ENCODE measurements around the gene WDR6.

Gene WDR6

GRCh38 chr3:48993834-48994233 is 13.4 kb upstream of the WDR6 start:
- H3K4me1 ChIP-seq (ENCODE audit: control insufficient read depth in 1 of 2, insufficient read depth in 2 of 2, low read length in 2 of 2), result peaks cover 15 to 22% of the 10 kb centered on the region in 2 donors
- no peak overlapping the region for H3K4me3 ChIP-seq (ENCODE audit: low read depth in 1 of 2, low read length in 2 of 2)
- peaks cover 0 to 6% of the 10 kb centered on the region in 2 donors for H3K36me3 ChIP-seq (ENCODE audit: control insufficient read depth in 1 of 2, insufficient read depth in 2 of 2, low read length in 2 of 2)
- no peaks in the 10 kb centered on the region for H3K9me3 ChIP-seq (ENCODE audit: control insufficient read depth in 1 of 2, low read length in 2 of 2)
- H3K27me3 ChIP-seq (ENCODE audit: low read depth, low read length), result no peaks in the 10 kb centered on the region
- no peak overlapping the region for H3K27ac ChIP-seq (ENCODE audit: low read length)

GRCh38 chr3:48996640-48997039 is 10.6 kb upstream of the WDR6 start:
- H3K4me1 ChIP-seq (ENCODE audit: control insufficient read depth in 1 of 2, insufficient read depth in 2 of 2, low read length in 2 of 2), result peaks cover 4 to 7% of the 10 kb centered on the region in 2 donors
- H3K9me3 ChIP-seq (ENCODE audit: control insufficient read depth in 1 of 2, low read length in 2 of 2), result no peaks in the 10 kb centered on the region
- no peaks in the 10 kb centered on the region for H3K27me3 ChIP-seq (ENCODE audit: low read depth, low read length)
- H3K4me3 ChIP-seq (ENCODE audit: low read depth in 1 of 2, low read length in 2 of 2), result no peak overlapping the region
- H3K27ac ChIP-seq (ENCODE audit: low read length), result no peak overlapping the region
- H3K36me3 ChIP-seq (ENCODE audit: control insufficient read depth in 1 of 2, insufficient read depth in 2 of 2, low read length in 2 of 2), result peaks cover 0 to 6% of the 10 kb centered on the region in 2 donors

- Histone ChIP-seq H3K4me1 (ENCODE audit: control insufficient read depth in 1 of 2, insufficient read depth in 2 of 2, low read length in 2 of 2) (peaks cover 0 to 1% of the 10 kb centered on the region in 2 donors), H3K9me3 (ENCODE audit: control insufficient read depth in 1 of 2, low read length in 2 of 2) (no peaks in the 10 kb centered on the region), H3K4me3 (ENCODE audit: low read depth in 1 of 2, low read length in 2 of 2) (no peak overlapping the region), H3K36me3 (ENCODE audit: control insufficient read depth in 1 of 2, insufficient read depth in 2 of 2, low read length in 2 of 2) (peaks cover 0 to 6% of the 10 kb centered on the region in 2 donors), H3K27me3 (ENCODE audit: low read depth, low read length) (no peaks in the 10 kb centered on the region), H3K27ac (ENCODE audit: low read length) (no peak overlapping the region)
Observed at GRCh38 chr3:48997102-48997635, 10.0 kb upstream of the WDR6 start.

- H3K27ac ChIP-seq (ENCODE audit: low read length), result no peak overlapping the region
Observed at GRCh38 chr3:48997714-48998637, 9.2 kb upstream of the WDR6 start.

GRCh38 chr3:48999085-48999858 is 7.9 kb upstream of the WDR6 start:
- Histone ChIP-seq H3K4me3 (ENCODE audit: low read depth in 1 of 2, low read length in 2 of 2) (no peak overlapping the region), H3K9me3 (ENCODE audit: control insufficient read depth in 1 of 2, low read length in 2 of 2) (no peaks in the 10 kb centered on the region), H3K4me1 (ENCODE audit: control insufficient read depth in 1 of 2, insufficient read depth in 2 of 2, low read length in 2 of 2) (no peaks in the 10 kb centered on the region), H3K27me3 (ENCODE audit: low read depth, low read length) (no peaks in the 10 kb centered on the region), H3K27ac (ENCODE audit: low read length) (no peak overlapping the region), H3K36me3 (ENCODE audit: control insufficient read depth in 1 of 2, insufficient read depth in 2 of 2, low read length in 2 of 2) (peaks cover 0 to 3% of the 10 kb centered on the region in 2 donors)

More at GRCh38 chr3:48997714-48998637, 9.2 kb upstream of the WDR6 start:
- no peaks in the 10 kb centered on the region for H3K9me3 ChIP-seq (ENCODE audit: control insufficient read depth in 1 of 2, low read length in 2 of 2)
- no peak overlapping the region for H3K4me3 ChIP-seq (ENCODE audit: low read depth in 1 of 2, low read length in 2 of 2)
- no peaks in the 10 kb centered on the region for H3K27me3 ChIP-seq (ENCODE audit: low read depth, low read length)
- peaks cover 0 to 6% of the 10 kb centered on the region in 2 donors for H3K36me3 ChIP-seq (ENCODE audit: control insufficient read depth in 1 of 2, insufficient read depth in 2 of 2, low read length in 2 of 2)
- H3K4me1 ChIP-seq (ENCODE audit: control insufficient read depth in 1 of 2, insufficient read depth in 2 of 2, low read length in 2 of 2), result no peaks in the 10 kb centered on the region

GRCh38 chr3:49001155-49001554 is 6.0 kb upstream of the WDR6 start:
- H3K4me3 ChIP-seq (ENCODE audit: low read depth in 1 of 2, low read length in 2 of 2), result no peak overlapping the region
- H3K4me1 ChIP-seq (ENCODE audit: control insufficient read depth in 1 of 2, insufficient read depth in 2 of 2, low read length in 2 of 2), result peaks cover 0 to 3% of the 10 kb centered on the region in 2 donors
- no peaks in the 10 kb centered on the region for H3K27me3 ChIP-seq (ENCODE audit: low read depth, low read length)
- H3K36me3 ChIP-seq (ENCODE audit: control insufficient read depth in 1 of 2, insufficient read depth in 2 of 2, low read length in 2 of 2), result no peaks in the 10 kb centered on the region
- no peak overlapping the region for H3K27ac ChIP-seq (ENCODE audit: low read length)
- no peaks in the 10 kb centered on the region for H3K9me3 ChIP-seq (ENCODE audit: control insufficient read depth in 1 of 2, low read length in 2 of 2)

- H3K27me3 ChIP-seq (ENCODE audit: low read depth, low read length), result no peaks in the 10 kb centered on the region
- no peaks in the 10 kb centered on the region for H3K9me3 ChIP-seq (ENCODE audit: control insufficient read depth in 1 of 2, low read length in 2 of 2)
- H3K4me3 ChIP-seq (ENCODE audit: low read depth in 1 of 2, low read length in 2 of 2), result no peak overlapping the region
- no peaks in the 10 kb centered on the region for H3K36me3 ChIP-seq (ENCODE audit: control insufficient read depth in 1 of 2, insufficient read depth in 2 of 2, low read length in 2 of 2)
- H3K27ac ChIP-seq (ENCODE audit: low read length), result no peak overlapping the region
- peaks cover 0 to 21% of the 10 kb centered on the region in 2 donors for H3K4me1 ChIP-seq (ENCODE audit: control insufficient read depth in 1 of 2, insufficient read depth in 2 of 2, low read length in 2 of 2)
Observed at GRCh38 chr3:49004352-49005302, 2.6 kb upstream of the WDR6 start.

GRCh38 chr3:49005303-49005680 is 1.9 kb upstream of the WDR6 start:
- H3K27ac ChIP-seq (ENCODE audit: low read length), result no peak overlapping the region
- no peaks in the 10 kb centered on the region for H3K36me3 ChIP-seq (ENCODE audit: control insufficient read depth in 1 of 2, insufficient read depth in 2 of 2, low read length in 2 of 2)
- no peaks in the 10 kb centered on the region for H3K9me3 ChIP-seq (ENCODE audit: control insufficient read depth in 1 of 2, low read length in 2 of 2)
- no peaks in the 10 kb centered on the region for H3K27me3 ChIP-seq (ENCODE audit: low read depth, low read length)
- H3K4me3 ChIP-seq (ENCODE audit: low read depth in 1 of 2, low read length in 2 of 2), result no peak overlapping the region
- H3K4me1 ChIP-seq (ENCODE audit: control insufficient read depth in 1 of 2, insufficient read depth in 2 of 2, low read length in 2 of 2), result peaks cover 0 to 21% of the 10 kb centered on the region in 2 donors

- no peak overlapping the region for H3K27ac ChIP-seq (ENCODE audit: low read length)
- peak overlapping the region; percentile 77 to 87 for H3K4me3 ChIP-seq (ENCODE audit: low read depth in 1 of 2, low read length in 2 of 2)
- no peaks in the 10 kb centered on the region for H3K9me3 ChIP-seq (ENCODE audit: control insufficient read depth in 1 of 2, low read length in 2 of 2)
- H3K27me3 ChIP-seq (ENCODE audit: low read depth, low read length), result no peaks in the 10 kb centered on the region
- peaks cover 0 to 21% of the 10 kb centered on the region in 2 donors for H3K4me1 ChIP-seq (ENCODE audit: control insufficient read depth in 1 of 2, insufficient read depth in 2 of 2, low read length in 2 of 2)
- no peaks in the 10 kb centered on the region for H3K36me3 ChIP-seq (ENCODE audit: control insufficient read depth in 1 of 2, insufficient read depth in 2 of 2, low read length in 2 of 2)
Observed at GRCh38 chr3:49005998-49006397, 1.2 kb upstream of the WDR6 start.

- Histone ChIP-seq H3K27me3 (ENCODE audit: low read depth, low read length) (no peaks in the 10 kb centered on the region), H3K27ac (ENCODE audit: low read length) (peak overlapping the region; percentile 95), H3K9me3 (ENCODE audit: control insufficient read depth in 1 of 2, low read length in 2 of 2) (no peaks in the 10 kb centered on the region), H3K4me3 (ENCODE audit: low read depth in 1 of 2, low read length in 2 of 2) (peak overlapping the region; percentile 77 to 87), H3K4me1 (ENCODE audit: control insufficient read depth in 1 of 2, insufficient read depth in 2 of 2, low read length in 2 of 2) (peaks cover 0 to 21% of the 10 kb centered on the region in 2 donors), H3K36me3 (ENCODE audit: control insufficient read depth in 1 of 2, insufficient read depth in 2 of 2, low read length in 2 of 2) (peaks cover 3 to 4% of the 10 kb centered on the region in 2 donors)
Observed at GRCh38 chr3:49006408-49007067, 653 bp upstream of the WDR6 start.
